ENCODE data around the gene COL4A1. TPM values are rescaled to one million over a fixed set of nuclear protein-coding genes. Genes with fewer than 3 reads are reported as not detected.

Gene COL4A1
- total RNA-seq, 2 donors from 2014 or later = 27.0 to 97.0 TPM

DNA sequence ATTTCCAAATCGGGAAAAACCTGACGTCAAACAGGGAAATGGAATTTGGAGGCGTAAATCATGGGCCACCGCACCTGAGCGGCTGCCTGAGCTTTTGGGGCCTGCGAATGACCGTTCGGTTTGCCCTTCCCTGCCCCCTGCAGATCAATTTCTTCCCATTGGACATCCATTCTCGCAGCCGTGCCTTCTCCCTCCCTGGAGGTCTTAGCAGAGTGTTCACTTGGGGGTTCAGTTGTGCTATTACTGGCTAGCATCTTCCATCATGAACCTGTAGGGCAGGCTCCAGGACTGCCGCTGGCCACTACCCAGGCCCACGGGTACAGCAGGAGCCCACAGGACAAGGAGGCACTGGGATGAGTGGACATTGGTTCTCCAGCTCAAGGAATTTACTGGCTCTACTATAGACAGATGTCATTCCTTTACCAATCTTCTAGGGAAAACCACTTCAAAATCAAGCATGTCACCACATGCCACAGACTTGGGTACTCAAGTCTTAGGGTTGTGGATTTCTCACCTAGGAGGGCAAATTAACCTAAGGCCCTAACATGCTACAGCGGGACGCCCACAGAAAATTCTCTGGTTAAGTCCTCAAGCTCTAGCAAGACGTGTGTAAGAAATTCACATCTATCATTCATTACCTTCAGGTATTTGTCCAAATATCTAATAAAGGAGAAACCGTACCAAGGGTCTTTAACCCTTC is 75.5 kb downstream of the COL4A1 start:
- DNase-seq = no peak
- H3K4me3 ChIP-seq = no peak overlapping the region
- no peaks in the 10 kb centered on the region for H3K27me3 ChIP-seq
- no peaks in the 10 kb centered on the region for H3K4me1 ChIP-seq
- TF ChIP-seq CTCF (IDR thresholded peaks at IDR 0.05) = no peak
- H3K27ac ChIP-seq = no peak overlapping the region
- no peaks in the 10 kb centered on the region for H3K9me3 ChIP-seq
- intact Hi-C loops (cut with DNase I) = no loop called here
- H3K9ac ChIP-seq (ENCODE audit: low read depth in 2 of 2, low read length in 2 of 2) = no peak overlapping the region
- no peaks in the 10 kb centered on the region for H3K36me3 ChIP-seq

- peak; percentile 45 for DNase-seq
- no peaks in the 10 kb centered on the region for H3K9me3 ChIP-seq
- no peak overlapping the region for H3K4me3 ChIP-seq
- no peak overlapping the region for H3K27ac ChIP-seq
- H3K27me3 ChIP-seq = no peaks in the 10 kb centered on the region
- no peaks in the 10 kb centered on the region for H3K36me3 ChIP-seq
- no peaks in the 10 kb centered on the region for H3K4me1 ChIP-seq
- TF ChIP-seq CTCF (IDR thresholded peaks at IDR 0.05) = no peak
- H3K9ac ChIP-seq (ENCODE audit: low read depth in 2 of 2, low read length in 2 of 2) = no peak overlapping the region
- intact Hi-C loops (cut with DNase I) = no loop called here
These were observed 76.2 kb downstream of the COL4A1 start for GRCh38 chr13:110230661-110231347.

- TF ChIP-seq CTCF (IDR thresholded peaks at IDR 0.05) = no peak
- intact Hi-C loops (cut with DNase I) = no loop called here
These were observed 76.9 kb downstream of the COL4A1 start for GRCh38 chr13:110229905-110230563.

DNA sequence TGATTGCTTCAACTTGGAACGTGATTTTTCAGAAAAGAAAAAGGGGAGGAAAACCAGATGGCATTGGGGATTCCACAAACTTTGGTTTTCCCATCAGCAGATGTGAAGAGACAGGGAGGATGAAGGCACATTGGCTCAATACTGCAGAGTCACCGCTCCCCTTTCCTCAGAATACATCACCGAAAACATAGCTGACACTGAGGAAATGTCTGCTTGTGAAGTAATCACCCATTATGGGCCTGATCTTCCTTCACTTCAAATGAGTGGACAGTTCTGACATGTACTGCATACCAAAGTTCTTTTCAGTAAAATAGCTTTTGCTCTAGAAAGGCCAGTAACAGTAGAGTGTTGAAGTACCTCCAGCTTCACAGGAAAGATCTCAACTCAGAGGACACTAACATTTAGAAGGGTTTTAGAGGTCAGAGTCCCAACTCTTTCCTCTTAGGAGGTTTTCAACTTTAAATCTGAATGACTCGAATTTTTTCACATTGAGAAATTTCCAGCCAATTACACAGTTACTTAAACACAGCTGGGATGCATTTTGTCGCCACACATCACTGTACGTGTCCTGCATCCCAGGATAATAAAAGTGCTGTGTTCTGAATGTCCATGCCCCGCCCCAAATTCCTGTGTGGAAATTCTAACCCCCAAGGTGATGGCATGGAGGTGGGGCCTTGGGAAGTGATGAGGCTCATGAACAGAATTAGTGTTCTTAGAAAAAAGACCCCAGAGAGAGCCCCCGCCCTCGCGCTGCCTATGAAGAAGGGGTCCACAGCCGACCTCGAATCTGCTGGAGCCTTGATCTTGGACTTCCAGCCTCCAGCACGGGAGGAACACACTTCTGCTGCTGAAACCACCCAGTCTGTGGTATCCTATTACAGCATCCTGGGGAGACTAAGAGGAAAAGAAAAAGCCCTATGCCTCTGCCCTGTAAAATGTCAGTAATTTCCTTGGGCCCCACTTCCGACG is 77.7 kb downstream of the COL4A1 start:
- no peak overlapping the region for H3K9ac ChIP-seq (ENCODE audit: low read depth in 2 of 2, low read length in 2 of 2)
- no peaks in the 10 kb centered on the region for H3K27me3 ChIP-seq
- intact Hi-C loops (cut with DNase I) = no loop called here
- no peak for TF ChIP-seq CTCF (IDR thresholded peaks at IDR 0.05)
- no peaks in the 10 kb centered on the region for H3K9me3 ChIP-seq
- H3K4me1 ChIP-seq = no peaks in the 10 kb centered on the region
- DNase-seq = no peak
- H3K27ac ChIP-seq = no peak overlapping the region
- H3K36me3 ChIP-seq = no peaks in the 10 kb centered on the region
- H3K4me3 ChIP-seq = no peak overlapping the region

More at GRCh38 chr13:110229905-110230563, 76.9 kb downstream of the COL4A1 start:
- no peaks in the 10 kb centered on the region for H3K27me3 ChIP-seq
- H3K9me3 ChIP-seq = no peaks in the 10 kb centered on the region
- H3K27ac ChIP-seq = no peak overlapping the region
- no peaks in the 10 kb centered on the region for H3K36me3 ChIP-seq
- no peak overlapping the region for H3K4me3 ChIP-seq
- DNase-seq = no peak
- H3K4me1 ChIP-seq = no peaks in the 10 kb centered on the region
- no peak overlapping the region for H3K9ac ChIP-seq (ENCODE audit: low read depth in 2 of 2, low read length in 2 of 2)

All from colonic mucosa (tissue), 4 donors.